Fibroblast of upper back skin (primary cell): ENCODE measurements around the gene TNRC6A.
"Not testable (repeated sequence)": the region's sequence is repeated elsewhere in the genome, so short reads cannot be mapped to it uniquely, and the experiment has no call there.

Source experiments
- DNase-seq: peaks from one replicate; pipeline ENCODE4 v3.0.0-alpha.2; 2013

TNRC6A gene

GRCh38 chr16:24728891-24729242, 584 bp upstream of the TNRC6A start:
- no peak for DNase-seq

GRCh38 chr16:24729951-24730815, 732 bp downstream of the TNRC6A start:
- DNase-seq, result peak; percentile 25

GRCh38 chr16:24730914-24731313, 1.5 kb downstream of the TNRC6A start:
- no peak for DNase-seq

DNA sequence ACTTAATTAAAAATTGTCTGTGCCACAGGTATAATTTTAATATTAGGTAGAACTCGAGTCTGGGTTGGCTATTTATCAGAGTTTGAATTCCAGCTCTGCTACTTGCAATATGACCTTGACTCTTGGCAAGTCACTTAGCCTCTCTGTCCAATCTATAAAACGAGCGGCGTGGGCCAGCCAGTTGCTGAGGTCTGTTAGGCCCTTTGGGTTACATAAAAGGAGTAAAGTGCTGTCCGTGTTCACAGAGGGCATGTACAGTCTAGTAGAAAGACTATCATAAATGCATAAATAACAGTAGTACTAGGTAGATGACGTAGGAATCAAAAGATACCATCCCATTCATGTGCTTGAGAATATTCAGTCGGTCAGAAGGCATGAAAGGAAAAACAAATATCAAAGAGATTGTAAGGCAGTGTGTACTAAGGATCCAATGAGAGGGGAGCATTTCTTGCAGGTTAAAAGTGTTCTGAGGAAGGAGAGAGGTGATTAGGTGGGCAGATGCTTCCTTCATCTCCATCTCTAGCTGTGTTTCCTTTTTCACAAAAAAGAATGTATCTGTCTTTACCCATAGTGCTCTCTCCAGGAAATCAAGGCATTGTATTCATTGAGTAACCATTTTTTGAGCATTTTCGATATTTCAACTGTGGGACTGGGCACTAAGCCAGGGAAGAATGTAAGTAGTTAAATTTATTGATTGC, 2.4 kb downstream of the TNRC6A start:
- DNase-seq, result no peak

DNA sequence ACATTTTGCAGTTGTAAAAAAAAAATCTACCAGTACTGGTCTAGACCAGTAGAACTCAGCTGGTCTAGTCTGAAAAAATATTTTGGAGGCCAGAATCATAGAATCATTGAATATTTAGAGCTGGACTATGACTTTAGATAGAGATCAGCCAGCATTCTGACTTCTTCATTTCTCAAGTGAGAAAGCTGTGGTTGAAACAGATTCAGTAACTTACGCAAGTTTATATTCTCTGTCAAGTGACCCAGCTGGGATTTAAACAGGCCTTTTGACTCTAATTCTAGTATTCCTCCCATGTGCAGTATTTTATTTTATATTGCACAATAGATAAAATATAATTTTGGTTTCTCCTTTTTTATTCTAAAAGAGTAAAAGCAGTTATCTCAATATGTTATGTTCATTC, 4.9 kb downstream of the TNRC6A start:
- peak; percentile 36 for DNase-seq

DNA sequence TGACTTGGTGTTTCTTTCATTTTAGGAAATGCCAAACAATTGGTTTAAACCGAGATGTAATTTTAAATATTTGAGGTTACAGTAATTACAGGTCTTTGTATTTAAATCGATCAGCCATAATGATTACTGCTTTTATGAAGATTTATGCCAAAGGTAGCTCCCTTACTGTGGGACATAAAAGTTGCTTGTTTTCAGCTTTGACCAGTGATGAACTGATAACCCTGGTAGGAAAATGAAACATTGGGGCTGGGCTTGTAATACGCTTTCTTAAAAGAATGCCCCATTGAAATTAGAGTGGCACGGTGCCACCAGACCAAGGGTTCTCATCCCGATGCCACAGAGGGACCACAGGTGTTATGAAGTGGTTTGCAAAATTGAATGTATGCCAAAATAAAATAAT, 7.3 kb downstream of the TNRC6A start:
- no peak for DNase-seq

DNA sequence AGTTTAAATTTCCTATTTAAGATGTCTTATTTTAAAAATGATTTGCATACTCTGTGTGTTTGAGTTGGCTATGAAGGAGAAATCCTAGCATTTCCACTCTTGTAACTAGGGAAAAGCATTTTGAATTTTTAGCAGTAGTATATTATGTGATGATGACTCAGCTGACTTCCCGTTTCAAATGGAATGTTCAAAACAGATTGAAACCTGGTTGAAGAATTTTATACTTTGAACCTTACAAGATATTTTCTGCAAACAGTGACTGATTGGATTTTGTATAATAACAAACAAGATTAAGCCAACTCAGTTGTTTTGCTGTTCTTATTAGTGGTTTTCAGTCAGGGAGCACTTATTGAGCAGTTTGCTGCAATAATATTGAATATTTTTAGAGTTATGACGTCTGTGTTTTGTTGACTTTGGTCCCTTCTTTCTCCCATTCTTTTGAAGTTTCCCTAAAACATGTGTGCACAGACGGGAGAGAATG, 8.0 kb downstream of the TNRC6A start:
- DNase-seq, result peak; percentile 60

DNA sequence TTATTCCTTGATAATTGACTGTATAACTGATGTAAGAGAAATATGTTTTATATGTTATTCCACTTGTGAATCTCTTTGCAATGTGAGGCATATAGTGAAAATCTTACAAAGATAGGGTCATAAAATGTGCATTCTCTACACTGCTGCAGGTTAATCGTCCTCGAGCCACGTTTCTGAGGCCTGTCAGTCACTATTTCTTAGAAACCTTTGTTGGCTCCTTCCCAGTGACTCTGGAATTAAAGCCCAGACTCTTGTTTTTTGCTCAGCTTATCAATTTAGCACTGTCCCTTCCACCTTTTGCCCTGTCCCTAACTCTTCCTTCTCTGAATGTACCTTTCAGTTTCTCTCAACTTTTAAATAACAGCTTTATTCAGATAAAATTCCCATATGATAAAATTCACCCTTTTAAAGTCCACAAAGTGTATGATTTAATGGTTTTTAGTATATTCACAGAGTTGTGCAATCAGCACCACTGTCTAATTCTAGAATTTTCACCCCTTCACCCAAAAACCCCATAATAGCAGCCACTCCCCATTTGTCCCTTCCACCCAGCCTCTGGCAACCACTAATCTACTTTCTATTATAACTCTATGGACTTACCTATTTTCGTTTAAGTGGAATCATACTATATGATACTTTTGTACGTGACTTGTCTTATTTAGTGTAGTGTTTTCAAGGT, 8.6 kb downstream of the TNRC6A start:
- no peak for DNase-seq

- DNase-seq, result no peak
Observed at GRCh38 chr16:24738895-24739294, 9.4 kb downstream of the TNRC6A start.

DNA sequence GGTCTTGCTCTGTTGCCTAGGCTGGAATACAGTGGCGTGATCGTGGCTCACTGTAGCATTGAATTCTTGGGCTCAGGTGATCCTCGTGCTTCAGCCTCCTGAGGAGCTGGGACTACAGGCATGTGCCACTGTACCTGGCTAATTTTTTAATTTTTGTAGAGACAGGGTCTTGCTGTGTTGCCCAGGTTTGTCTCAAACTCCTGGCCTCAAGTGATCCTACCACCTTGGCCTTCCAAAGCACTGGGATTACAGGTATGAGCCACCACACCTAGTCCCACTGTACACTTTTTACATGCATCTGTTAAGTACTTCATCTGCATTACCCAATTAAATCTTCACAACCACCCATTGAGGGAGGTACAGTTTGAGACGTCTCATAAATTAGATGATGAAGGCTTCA, 12.4 kb downstream of the TNRC6A start:
- DNase-seq, result no peak

GRCh38 chr16:24742610-24743009, 13.2 kb downstream of the TNRC6A start:
- DNase-seq, result not testable (repeated sequence)

DNA sequence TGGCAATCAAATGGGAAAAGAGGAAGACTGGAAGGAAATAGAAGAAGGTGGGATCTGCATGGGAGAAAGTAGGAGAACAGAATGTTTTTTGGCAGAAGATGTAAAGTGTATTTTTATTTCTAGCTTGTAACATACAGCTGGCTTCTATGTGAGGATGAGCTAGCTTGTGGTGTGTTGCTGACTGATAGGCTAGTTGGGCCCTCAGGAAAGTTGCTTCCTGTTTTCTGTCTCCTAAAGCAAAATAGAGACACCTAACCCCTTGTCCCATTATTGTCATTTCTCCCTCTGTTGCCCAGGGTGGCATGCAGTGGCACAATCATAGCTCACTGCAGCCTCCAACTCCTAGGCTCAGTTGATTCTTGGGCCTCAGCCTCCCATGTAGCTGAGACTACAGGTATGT, 15.9 kb downstream of the TNRC6A start:
- DNase-seq, result no peak

GRCh38 chr16:24745791-24746190, 16.3 kb downstream of the TNRC6A start:
- DNase-seq, result no peak

DNA sequence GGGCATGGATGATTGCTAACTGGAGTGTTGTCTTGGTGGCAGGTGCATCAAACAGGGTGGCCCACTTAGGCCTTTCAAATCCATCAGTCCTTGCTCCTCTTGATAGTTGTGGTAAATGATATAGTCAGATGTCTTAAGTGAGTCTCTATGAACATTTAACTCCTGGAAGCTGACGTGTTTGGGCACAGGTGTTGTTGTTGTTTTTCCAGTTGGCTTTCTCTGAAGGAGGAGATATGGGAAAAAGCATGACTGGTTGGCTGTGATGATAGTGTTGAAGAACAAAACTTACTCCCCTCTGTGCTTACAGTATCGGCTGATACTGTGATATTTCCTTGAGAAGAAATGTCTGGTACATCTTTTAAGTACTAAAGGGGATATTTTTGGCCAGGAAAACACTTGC, 18.0 kb downstream of the TNRC6A start:
- DNase-seq, result no peak

DNA sequence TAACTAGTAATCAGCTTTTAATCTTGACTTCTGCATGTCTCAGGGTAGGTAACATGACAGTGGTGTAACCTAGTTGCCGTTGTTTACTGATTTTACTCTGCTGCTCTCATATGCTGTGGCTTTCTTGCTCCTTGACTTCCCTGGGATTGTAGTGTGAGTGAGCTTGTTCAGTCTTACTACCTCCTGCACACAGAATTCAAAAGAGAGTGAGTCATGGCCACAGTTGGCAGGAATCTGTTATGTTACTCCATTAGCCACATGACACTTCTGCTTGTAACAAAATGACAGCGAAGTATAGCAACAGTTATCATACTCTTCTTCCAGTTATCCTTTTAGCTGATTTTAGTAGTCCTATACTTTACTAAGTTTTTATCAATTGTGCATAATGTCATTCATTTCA, 18.8 kb downstream of the TNRC6A start:
- peak; percentile 86 for DNase-seq

DNA sequence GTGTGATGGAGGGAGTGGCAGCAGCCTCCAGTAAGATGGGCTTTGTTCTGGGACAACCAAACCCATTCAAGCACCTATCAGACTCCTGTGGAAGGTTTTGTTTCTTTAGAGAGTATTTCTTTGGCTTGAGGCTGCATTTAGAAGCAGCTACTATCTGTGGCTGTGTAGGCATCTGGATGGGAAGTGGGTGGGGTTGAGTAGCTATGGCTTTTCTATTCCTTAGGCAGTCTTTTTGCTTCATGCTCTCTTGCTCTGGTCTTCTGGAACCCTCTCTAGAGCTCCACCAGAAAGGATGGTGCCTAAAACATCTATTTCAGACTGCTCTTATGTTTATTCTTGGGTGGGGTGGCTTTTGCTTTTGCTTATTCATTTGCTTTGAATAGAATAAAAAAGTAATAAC, 19.9 kb downstream of the TNRC6A start:
- no peak for DNase-seq

DNA sequence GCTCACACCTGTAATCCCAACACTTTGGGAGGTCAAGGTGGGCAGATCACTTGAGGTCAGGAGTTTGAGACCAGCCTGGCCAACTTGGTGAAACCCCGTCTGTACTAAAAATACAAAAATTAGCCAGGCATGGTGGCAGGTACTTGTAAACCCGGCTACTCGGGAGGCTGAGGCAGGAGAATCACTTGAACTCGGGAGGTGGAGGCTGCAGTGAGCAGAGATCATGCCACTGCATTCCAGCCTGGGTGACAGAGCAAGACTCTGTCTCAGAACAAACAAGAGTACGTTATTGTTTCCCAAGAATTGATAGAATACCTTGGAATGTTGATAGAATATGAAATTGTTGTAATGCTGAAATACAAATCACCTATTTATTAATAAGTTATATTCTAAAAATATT, 20.4 kb downstream of the TNRC6A start:
- DNase-seq, result not testable (repeated sequence)

DNA sequence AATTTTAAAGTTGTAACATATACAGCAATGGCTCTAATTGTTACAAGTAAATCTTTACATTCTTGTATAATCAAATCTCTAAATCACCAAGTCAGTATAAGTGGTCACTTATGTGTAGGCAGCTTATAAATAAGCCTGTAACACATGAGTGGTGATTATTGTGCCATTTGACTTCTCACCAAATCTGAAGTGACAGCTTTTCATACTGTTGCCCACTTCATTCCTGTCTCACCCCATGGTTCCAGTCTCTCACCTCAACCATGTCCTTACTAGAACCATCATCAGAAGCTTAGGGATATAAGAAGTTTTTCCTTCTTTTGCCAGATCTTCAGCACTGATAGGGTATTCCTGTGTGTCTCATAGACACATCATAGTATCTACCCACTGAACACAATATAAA, 23.5 kb downstream of the TNRC6A start:
- DNase-seq, result no peak

- no peak for DNase-seq
Observed at GRCh38 chr16:24753437-24753836, 24.0 kb downstream of the TNRC6A start.

GRCh38 chr16:24754543-24754942, 25.1 kb downstream of the TNRC6A start:
- DNase-seq, result no peak

DNA sequence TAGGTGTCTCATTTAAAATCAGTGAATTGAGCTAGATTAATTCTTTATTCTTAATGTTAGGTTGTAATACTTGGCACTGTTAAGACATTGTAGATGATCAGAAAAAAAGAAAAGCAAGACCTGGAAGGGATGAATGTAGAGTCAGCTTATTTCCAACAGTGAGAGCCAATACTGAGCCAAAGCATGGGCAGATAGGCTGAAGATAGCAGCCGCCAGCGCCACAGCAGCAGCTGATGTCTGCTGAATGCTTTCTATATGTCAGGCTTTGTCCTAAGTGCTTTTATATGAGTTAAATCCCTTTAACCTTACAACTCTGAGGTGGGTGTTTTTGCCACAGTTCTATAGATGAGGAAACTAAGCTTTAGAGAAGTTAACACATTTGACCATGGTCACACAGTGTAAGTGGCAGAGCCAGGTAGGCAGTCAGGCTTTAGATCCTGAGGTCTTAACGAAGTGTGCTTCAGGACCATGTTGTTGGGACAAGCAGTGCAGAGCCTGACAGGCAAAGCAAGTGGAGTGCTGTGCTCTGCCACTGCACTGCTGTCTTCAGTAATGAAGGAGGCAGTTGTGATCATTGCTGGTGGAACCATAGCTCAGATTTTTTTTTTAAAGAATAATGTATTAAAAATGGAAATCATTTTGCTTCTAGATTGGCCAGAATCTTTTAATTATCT, 25.9 kb downstream of the TNRC6A start:
- no peak for DNase-seq

DNA sequence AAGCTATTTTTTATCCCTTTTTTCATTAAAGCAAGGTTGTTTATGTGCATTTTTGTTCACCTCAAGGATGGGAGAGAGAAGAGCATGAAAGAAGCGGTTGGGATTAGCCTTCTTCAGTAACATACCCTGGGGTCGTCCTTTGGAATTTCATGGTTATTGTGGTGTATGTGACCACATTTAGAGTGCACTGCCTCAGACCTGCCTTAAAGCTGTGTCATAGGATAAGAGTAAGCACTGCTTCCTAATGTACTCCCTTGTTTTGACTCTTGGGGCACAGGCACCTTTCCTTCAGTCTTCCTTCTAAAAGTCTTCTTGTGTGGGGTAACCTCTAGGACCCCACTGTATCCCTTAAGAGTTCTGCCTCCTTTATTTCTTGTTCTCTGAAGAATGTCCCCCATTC, 28.9 kb downstream of the TNRC6A start:
- peak; percentile 43 for DNase-seq

DNA sequence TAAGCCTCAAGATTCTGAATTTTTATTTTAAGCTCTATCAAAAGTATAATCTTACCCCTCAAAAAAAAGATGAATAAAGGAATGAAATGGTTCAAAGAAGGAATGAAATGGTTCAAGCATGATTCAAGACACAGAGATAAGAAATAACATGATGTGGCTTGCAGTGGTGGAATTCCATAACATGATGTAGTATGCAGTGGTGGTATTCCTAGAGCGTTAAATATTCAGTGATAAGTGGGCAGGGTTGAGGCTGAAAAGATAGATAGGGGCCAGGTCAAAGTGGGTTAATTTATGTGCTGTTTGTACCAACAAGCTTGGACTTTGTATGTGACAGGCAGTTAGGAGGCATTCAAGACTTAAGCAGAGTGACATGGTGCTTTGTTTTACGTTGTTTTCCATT, 29.6 kb downstream of the TNRC6A start:
- no peak for DNase-seq
